WTC11 (cell line): Measurements from ENCODE around the gene ZIC5. TPM values are rescaled to one million over a fixed set of nuclear protein-coding genes. Genes with fewer than 3 reads are reported as not detected.

Experiments used
- ATAC-seq: fragments of 200-7000 bp; cut with Tn5 transposase; 2 replicates; pipeline ENCODE4 v1.10.0; 2021; ENCODE audit warnings: mild to moderate bottlenecking, moderate library complexity
- CTCF ChIA-PET: fragments of 300-600 bp; sonication (Branson Sonifier 250); formaldehyde crosslinking; loops from one replicate; lab custom pipeline; 2021; ENCODE audit warnings: antibody characterized with exemption; lab: Charles Lee
- POLR2A ChIA-PET: fragments of 350-600 bp; sonication (Branson Sonifier 250); formaldehyde crosslinking; loops from one replicate; lab custom pipeline; 2021; ENCODE audit warnings: antibody characterized with exemption; lab: Charles Lee
- DNase-seq: peaks from one replicate; pipeline ENCODE4 v3.0.0; 2021; ENCODE audit warnings: low spot score
- H3K27ac Mint-ChIP-seq: 2 replicates; pipeline ENCODE4 v1.8.0; 2021; ENCODE audit warnings: mixed read lengths
- H3K27me3 Mint-ChIP-seq: 2 replicates; pipeline ENCODE4 v1.8.0; 2021; ENCODE audit warnings: low read depth, mild to moderate bottlenecking, moderate library complexity, mixed read lengths
- H3K36me3 Mint-ChIP-seq: 2 replicates; pipeline ENCODE4 v1.8.0; 2021; ENCODE audit warnings: mixed read lengths
- H3K4me1 Mint-ChIP-seq: 2 replicates; pipeline ENCODE4 v1.8.0; 2022; ENCODE audit warnings: mixed read lengths
- H3K4me3 Mint-ChIP-seq: 2 replicates; pipeline ENCODE4 v1.8.0; 2021; ENCODE audit warnings: mild to moderate bottlenecking, moderate library complexity, mixed read lengths
- H3K9me3 Mint-ChIP-seq: 2 replicates; pipeline ENCODE4 v1.8.0; 2021; ENCODE audit warnings: mixed read lengths
- CBFB ChIP-seq: sonication (generic); formaldehyde crosslinking; IDR thresholded peaks from 2 replicates; pipeline ENCODE4 v1.8.1; 2022; ENCODE audit warnings: mild to moderate bottlenecking, low read depth, missing genetic modification reagents
- CREB1 ChIP-seq: sonication (generic); formaldehyde crosslinking; IDR thresholded peaks from 2 replicates; pipeline ENCODE4 v1.8.0; 2023; ENCODE audit warnings: mild to moderate bottlenecking, missing genetic modification reagents
- EMX1 ChIP-seq: fragments of 250-450 bp; sonication (Bioruptor Pico); IDR thresholded peaks from 2 replicates; pipeline ENCODE4 v1.8.0; 2021; ENCODE audit warnings: mild to moderate bottlenecking
- ESRRA ChIP-seq: sonication (generic); formaldehyde crosslinking; IDR thresholded peaks from 2 replicates; pipeline ENCODE4 v1.8.1; 2022; ENCODE audit warnings: mild to moderate bottlenecking, missing genetic modification reagents, borderline replicate concordance
- FOXJ3 ChIP-seq: sonication (generic); formaldehyde crosslinking; IDR thresholded peaks from 2 replicates; pipeline ENCODE4 v1.9.0; 2021; ENCODE audit warnings: missing genetic modification reagents, mild to moderate bottlenecking, borderline replicate concordance
- JAZF1 ChIP-seq: fragments of 250-450 bp; sonication (Bioruptor Pico); IDR thresholded peaks from 2 replicates; pipeline ENCODE4 v1.9.0; 2021; ENCODE audit warnings: moderate library complexity, mild to moderate bottlenecking, inconsistent platforms
- JUN ChIP-seq: sonication (generic); formaldehyde crosslinking; IDR thresholded peaks from 2 replicates; pipeline ENCODE4 v1.8.0; 2023; ENCODE audit warnings: mild to moderate bottlenecking, missing genetic modification reagents
- MXD4 ChIP-seq: fragments of 250-450 bp; sonication (Bioruptor Pico); IDR thresholded peaks from 2 replicates; pipeline ENCODE4 v1.8.0; 2021; ENCODE audit warnings: mild to moderate bottlenecking, moderate library complexity, borderline replicate concordance
- NFE2L1 ChIP-seq: sonication (generic); formaldehyde crosslinking; IDR thresholded peaks from 2 replicates; pipeline ENCODE4 v1.8.1; 2023; ENCODE audit warnings: missing genetic modification reagents
- NR2C2 ChIP-seq: sonication (generic); formaldehyde crosslinking; IDR thresholded peaks from 2 replicates; pipeline ENCODE4 v1.8.0; 2022; ENCODE audit warnings: mild to moderate bottlenecking, missing genetic modification reagents
- NR3C1 ChIP-seq: sonication (generic); formaldehyde crosslinking; conservative IDR thresholded peaks from 2 replicates; pipeline ENCODE4 v1.8.1; 2023; ENCODE audit warnings: low read depth, mild to moderate bottlenecking, missing genetic modification reagents
- SOX15 ChIP-seq: fragments of 250-450 bp; sonication (Bioruptor Pico); IDR thresholded peaks from 2 replicates; pipeline ENCODE4 v1.9.0; 2021; ENCODE audit warnings: mild to moderate bottlenecking
- SP1 ChIP-seq: sonication (generic); formaldehyde crosslinking; conservative IDR thresholded peaks from 2 replicates; pipeline ENCODE4 v1.8.1; 2022; ENCODE audit warnings: missing genetic modification reagents
- TP53 ChIP-seq: sonication (generic); formaldehyde crosslinking; IDR thresholded peaks from 2 replicates; pipeline ENCODE4 v1.8.1; 2023; ENCODE audit warnings: mild to moderate bottlenecking, missing genetic modification reagents
- ZNF263 ChIP-seq: sonication (generic); formaldehyde crosslinking; IDR thresholded peaks from 2 replicates; pipeline ENCODE4 v1.8.1; 2022; ENCODE audit warnings: low read depth, mild to moderate bottlenecking, moderate library complexity, missing genetic modification reagents
- ZNF317 ChIP-seq: sonication (generic); formaldehyde crosslinking; IDR thresholded peaks from 2 replicates; pipeline ENCODE4 v1.8.1; 2023; ENCODE audit warnings: low read depth, mild to moderate bottlenecking, moderate library complexity, missing genetic modification reagents, borderline replicate concordance
- ZNF423 ChIP-seq: fragments of 250-450 bp; sonication (Bioruptor Pico); IDR thresholded peaks from 2 replicates; pipeline ENCODE4 v2.1.2; 2022; ENCODE audit warnings: mild to moderate bottlenecking, moderate library complexity
- total RNA-seq: library from RNA; stranded (reverse); gene quantifications from 3 replicates; pipeline ENCODE4 v1.2.3, GENCODE V29; 2021
- TF ChIP-seq, protein P1 (sequence below): sonication (generic); formaldehyde crosslinking; IDR thresholded peaks from 2 replicates; pipeline ENCODE4 v1.8.0; 2022; ENCODE audit warnings: mild to moderate bottlenecking, missing genetic modification reagents
- TF ChIP-seq, protein P2 (sequence below): fragments of 250-450 bp; sonication (Bioruptor Pico); IDR thresholded peaks from 2 replicates; pipeline ENCODE4 v1.9.0; 2021; ENCODE audit warnings: mild to moderate bottlenecking
- TF ChIP-seq, protein P3 (sequence below): sonication (generic); formaldehyde crosslinking; IDR thresholded peaks from 2 replicates; pipeline ENCODE4 v1.8.1; 2023; ENCODE audit warnings: mild to moderate bottlenecking, missing genetic modification reagents
- TF ChIP-seq, protein P4 (sequence below): sonication (generic); formaldehyde crosslinking; IDR thresholded peaks from 2 replicates; pipeline ENCODE4 v1.8.1; 2022; ENCODE audit warnings: mild to moderate bottlenecking, missing genetic modification reagents, moderate library complexity, borderline replicate concordance
- TF ChIP-seq, protein P5 (sequence below): sonication (generic); formaldehyde crosslinking; conservative IDR thresholded peaks from 2 replicates; pipeline ENCODE4 v1.8.1; 2022; ENCODE audit warnings: mild to moderate bottlenecking, missing genetic modification reagents
- TF ChIP-seq, protein P6 (sequence below): sonication (generic); formaldehyde crosslinking; IDR thresholded peaks from 2 replicates; pipeline ENCODE4 v1.8.1; 2023; ENCODE audit warnings: mild to moderate bottlenecking, moderate library complexity, missing genetic modification reagents

The ZIC5 gene
- total RNA-seq, 1 experiment from 2014 or later, result 46.4 TPM

- CTCF ChIA-PET, result interaction anchor here (0.6 to 2.4 kb wide), 9 partner anchors 9 to 542 kb away, joined by 3 to 10 read pairs (median 4); no protein-coding TSS in a partner anchor
- TF ChIP-seq ZNF423 (CRISPR knock-in tag), result peak; percentile 79
- no peak for TF ChIP-seq CREB1 (CRISPR knock-in tag)
- TF ChIP-seq ZNF263 (CRISPR knock-in tag), result peak; percentile 25; the same call in 1 of the 2 replicates
- POLR2A ChIA-PET, result interaction anchor here (0.6 to 3.1 kb wide), 6 partner anchors 8 to 31 kb away, joined by 3 to 23 read pairs (median 4); partner anchors contain the start of genes ZIC2 and ZIC5
- peaks cover 72% of the 10 kb centered on the region for H3K4me1 Mint-ChIP-seq
- peaks cover 66% of the 10 kb centered on the region for H3K27me3 Mint-ChIP-seq
- H3K4me3 Mint-ChIP-seq, result peak overlapping the region; percentile 71
- H3K9me3 Mint-ChIP-seq, result no peaks in the 10 kb centered on the region
- DNase-seq (peak; percentile 63), ATAC-seq (peak; percentile 4)
- H3K27ac Mint-ChIP-seq, result peak overlapping the region; percentile 77
- peaks cover 26% of the 10 kb centered on the region for H3K36me3 Mint-ChIP-seq
Observed at GRCh38 chr13:99988529-99989275, 17.1 kb upstream of the ZIC5 start.

GRCh38 chr13:99987154-99988019 lies 15.8 kb upstream of the ZIC5 start:
- Mint-ChIP-seq H3K36me3 (peaks cover 40% of the 10 kb centered on the region), H3K4me1 (peaks cover 59% of the 10 kb centered on the region)
- CTCF ChIA-PET, result interaction anchor here (0.5 to 1.7 kb wide), 10 partner anchors 9 to 586 kb away, joined by 3 to 10 read pairs (median 5); no protein-coding TSS in a partner anchor
- TF ChIP-seq EMX1 (0 out of 2 replicates have a peak, but pooled peaks have one; percentile 43), ZNF317 (no peak), JAZF1 (CRISPR knock-in tag) (no peak), JUN (CRISPR knock-in tag) (no peak), FOXJ3 (no peak), CBFB (CRISPR knock-in tag) (no peak), NR2C2 (no peak), NR3C1 (CRISPR knock-in tag) (no peak), TP53 (CRISPR knock-in tag) (no peak), SP1 (CRISPR knock-in tag) (no peak), ESRRA (CRISPR knock-in tag) (0 out of 2 replicates have a peak, but pooled peaks have one; percentile 69), NFE2L1 (CRISPR knock-in tag) (no peak), MXD4 (CRISPR knock-in tag) (no peak), SOX15 (CRISPR knock-in tag) (no peak)
- TF ChIP-seq, protein P1, sequence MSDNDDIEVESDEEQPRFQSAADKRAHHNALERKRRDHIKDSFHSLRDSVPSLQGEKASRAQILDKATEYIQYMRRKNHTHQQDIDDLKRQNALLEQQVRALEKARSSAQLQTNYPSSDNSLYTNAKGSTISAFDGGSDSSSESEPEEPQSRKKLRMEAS (CRISPR knock-in tag), result no peak
- TF ChIP-seq, protein P2, sequence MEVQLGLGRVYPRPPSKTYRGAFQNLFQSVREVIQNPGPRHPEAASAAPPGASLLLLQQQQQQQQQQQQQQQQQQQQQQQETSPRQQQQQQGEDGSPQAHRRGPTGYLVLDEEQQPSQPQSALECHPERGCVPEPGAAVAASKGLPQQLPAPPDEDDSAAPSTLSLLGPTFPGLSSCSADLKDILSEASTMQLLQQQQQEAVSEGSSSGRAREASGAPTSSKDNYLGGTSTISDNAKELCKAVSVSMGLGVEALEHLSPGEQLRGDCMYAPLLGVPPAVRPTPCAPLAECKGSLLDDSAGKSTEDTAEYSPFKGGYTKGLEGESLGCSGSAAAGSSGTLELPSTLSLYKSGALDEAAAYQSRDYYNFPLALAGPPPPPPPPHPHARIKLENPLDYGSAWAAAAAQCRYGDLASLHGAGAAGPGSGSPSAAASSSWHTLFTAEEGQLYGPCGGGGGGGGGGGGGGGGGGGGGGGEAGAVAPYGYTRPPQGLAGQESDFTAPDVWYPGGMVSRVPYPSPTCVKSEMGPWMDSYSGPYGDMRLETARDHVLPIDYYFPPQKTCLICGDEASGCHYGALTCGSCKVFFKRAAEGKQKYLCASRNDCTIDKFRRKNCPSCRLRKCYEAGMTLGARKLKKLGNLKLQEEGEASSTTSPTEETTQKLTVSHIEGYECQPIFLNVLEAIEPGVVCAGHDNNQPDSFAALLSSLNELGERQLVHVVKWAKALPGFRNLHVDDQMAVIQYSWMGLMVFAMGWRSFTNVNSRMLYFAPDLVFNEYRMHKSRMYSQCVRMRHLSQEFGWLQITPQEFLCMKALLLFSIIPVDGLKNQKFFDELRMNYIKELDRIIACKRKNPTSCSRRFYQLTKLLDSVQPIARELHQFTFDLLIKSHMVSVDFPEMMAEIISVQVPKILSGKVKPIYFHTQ (CRISPR knock-in tag), result 0 out of 2 replicates have a peak, but pooled peaks have one; percentile 17
- TF ChIP-seq, protein P3, sequence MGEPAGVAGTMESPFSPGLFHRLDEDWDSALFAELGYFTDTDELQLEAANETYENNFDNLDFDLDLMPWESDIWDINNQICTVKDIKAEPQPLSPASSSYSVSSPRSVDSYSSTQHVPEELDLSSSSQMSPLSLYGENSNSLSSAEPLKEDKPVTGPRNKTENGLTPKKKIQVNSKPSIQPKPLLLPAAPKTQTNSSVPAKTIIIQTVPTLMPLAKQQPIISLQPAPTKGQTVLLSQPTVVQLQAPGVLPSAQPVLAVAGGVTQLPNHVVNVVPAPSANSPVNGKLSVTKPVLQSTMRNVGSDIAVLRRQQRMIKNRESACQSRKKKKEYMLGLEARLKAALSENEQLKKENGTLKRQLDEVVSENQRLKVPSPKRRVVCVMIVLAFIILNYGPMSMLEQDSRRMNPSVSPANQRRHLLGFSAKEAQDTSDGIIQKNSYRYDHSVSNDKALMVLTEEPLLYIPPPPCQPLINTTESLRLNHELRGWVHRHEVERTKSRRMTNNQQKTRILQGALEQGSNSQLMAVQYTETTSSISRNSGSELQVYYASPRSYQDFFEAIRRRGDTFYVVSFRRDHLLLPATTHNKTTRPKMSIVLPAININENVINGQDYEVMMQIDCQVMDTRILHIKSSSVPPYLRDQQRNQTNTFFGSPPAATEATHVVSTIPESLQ (CRISPR knock-in tag), result no peak
- TF ChIP-seq, protein P4, sequence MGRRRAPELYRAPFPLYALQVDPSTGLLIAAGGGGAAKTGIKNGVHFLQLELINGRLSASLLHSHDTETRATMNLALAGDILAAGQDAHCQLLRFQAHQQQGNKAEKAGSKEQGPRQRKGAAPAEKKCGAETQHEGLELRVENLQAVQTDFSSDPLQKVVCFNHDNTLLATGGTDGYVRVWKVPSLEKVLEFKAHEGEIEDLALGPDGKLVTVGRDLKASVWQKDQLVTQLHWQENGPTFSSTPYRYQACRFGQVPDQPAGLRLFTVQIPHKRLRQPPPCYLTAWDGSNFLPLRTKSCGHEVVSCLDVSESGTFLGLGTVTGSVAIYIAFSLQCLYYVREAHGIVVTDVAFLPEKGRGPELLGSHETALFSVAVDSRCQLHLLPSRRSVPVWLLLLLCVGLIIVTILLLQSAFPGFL, result no peak
- TF ChIP-seq, protein P5, sequence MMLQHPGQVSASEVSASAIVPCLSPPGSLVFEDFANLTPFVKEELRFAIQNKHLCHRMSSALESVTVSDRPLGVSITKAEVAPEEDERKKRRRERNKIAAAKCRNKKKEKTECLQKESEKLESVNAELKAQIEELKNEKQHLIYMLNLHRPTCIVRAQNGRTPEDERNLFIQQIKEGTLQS, result no peak
- TF ChIP-seq, protein P6, sequence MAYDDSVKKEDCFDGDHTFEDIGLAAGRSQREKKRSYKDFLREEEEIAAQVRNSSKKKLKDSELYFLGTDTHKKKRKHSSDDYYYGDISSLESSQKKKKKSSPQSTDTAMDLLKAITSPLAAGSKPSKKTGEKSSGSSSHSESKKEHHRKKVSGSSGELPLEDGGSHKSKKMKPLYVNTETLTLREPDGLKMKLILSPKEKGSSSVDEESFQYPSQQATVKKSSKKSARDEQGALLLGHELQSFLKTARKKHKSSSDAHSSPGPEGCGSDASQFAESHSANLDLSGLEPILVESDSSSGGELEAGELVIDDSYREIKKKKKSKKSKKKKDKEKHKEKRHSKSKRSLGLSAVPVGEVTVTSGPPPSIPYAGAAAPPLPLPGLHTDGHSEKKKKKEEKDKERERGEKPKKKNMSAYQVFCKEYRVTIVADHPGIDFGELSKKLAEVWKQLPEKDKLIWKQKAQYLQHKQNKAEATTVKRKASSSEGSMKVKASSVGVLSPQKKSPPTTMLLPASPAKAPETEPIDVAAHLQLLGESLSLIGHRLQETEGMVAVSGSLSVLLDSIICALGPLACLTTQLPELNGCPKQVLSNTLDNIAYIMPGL (CRISPR knock-in tag), result no peak

More at GRCh38 chr13:99987154-99988019, 15.8 kb upstream of the ZIC5 start:
- DNase-seq (peak; percentile 44), ATAC-seq (peak; percentile 3; the same call in 1 of the 2 replicates)
- H3K27me3 Mint-ChIP-seq, result peaks cover 56% of the 10 kb centered on the region
- H3K27ac Mint-ChIP-seq, result peak overlapping the region; percentile 86
- peak overlapping the region; percentile 77 for H3K4me3 Mint-ChIP-seq
- no peaks in the 10 kb centered on the region for H3K9me3 Mint-ChIP-seq
- POLR2A ChIA-PET, result interaction anchor here (1.2 to 3.1 kb wide), 5 partner anchors 7 to 101 kb away, joined by 3 to 23 read pairs (median 10); partner anchors contain the start of genes PCCA and ZIC2
